IPS-NIHi7 (cell line): ENCODE results near the gene UFM1.
"Not testable (repeated sequence)": the region's sequence is repeated elsewhere in the genome, so short reads cannot be mapped to it uniquely, and the experiment has no call there.

Experiments used
- DNase-seq: peaks from one replicate; pipeline ENCODE4 v3.0.0; 2012; ENCODE audit warnings: mixed read lengths; ENCODE audit errors: extremely low spot score

UFM1 gene

DNA sequence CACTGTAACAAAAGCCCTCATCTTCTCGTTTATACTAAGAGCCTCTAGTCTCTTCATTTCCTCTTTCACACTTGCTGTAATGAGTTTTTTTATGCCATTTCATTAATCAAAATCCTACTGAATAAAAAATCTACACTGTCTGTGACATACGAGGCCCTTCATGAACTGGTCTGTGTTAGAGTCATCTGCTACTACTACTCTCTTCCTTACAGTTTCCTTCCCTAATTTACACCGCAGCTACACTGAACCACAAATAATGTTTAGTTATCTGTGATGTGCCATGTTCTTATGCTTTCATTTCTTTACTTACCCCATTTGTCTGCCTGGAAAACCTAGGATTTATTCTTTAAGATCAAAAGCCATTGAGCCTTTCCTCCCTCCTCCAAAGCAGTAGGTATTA is 16.0 kb downstream of the UFM1 start:
- DNase-seq, result no peak

GRCh38 chr13:38366954-38367645 is 17.4 kb downstream of the UFM1 start:
- no peak for DNase-seq

- DNase-seq, result no peak
Measured at GRCh38 chr13:38369058-38369457, 19.4 kb downstream of the UFM1 start.

DNA sequence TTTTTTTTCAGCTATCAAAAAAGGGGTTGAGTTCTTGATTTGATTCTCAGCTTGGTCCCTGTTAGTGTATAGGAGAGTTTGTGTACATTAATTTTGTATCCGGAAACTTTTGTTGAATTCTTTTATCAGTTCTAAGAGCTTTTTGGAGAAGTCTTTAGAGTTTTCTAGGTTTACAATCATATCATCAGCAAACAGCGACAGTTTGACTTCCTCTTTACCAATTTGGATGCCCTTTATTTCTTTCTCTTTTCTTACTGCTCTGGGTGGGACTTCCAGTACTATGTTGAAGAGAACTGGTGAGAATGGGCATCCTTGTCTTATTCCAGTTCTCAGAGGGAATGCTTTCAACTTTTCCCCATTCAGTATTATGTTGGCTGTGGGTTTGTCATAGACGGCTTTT is 20.4 kb downstream of the UFM1 start:
- not testable (repeated sequence) for DNase-seq

DNA sequence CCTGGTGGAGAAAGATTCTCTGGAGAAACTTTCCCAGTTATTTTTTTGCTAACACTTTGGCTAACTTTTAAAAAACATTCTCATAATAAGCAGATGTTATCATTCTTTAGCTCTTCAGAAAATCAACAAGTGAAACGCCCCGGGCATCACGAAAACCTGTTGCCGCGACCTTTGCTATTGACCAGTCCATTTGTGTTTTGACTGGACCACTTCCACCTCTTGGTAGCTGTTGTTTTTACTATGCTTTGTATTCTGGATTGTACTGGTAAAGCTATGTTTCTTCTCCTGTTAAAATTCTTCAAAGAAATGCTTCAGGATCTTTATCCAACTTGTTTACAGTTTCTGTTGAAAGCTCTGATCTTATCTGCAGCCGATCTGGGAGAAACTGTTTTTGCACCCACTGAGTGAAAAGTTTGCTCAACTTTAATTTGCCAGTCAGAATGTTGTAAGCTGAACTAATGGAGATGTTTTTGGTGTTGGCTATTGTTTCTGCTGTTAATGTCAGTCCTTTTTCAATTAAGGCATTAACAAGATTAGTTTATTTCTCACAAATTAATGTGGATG is 23.3 kb downstream of the UFM1 start:
- DNase-seq, result no peak

DNA sequence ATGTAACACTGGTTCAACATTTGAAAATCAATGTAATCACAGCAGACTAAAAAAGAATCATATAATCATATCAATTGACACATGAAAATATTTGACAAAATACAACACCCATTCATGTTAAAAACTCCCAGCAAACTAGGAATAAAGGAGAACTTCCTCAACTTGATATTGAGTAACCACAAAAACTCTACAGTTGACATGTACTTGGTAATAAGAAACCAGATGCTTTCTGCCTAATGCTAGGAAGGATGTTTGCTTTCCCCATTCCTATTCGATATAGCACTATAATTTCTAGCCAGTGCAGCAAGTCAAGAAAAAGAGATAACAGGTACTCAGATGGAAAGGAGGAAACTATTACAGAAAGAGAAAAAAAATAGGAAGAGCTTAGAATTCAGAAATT is 26.9 kb downstream of the UFM1 start:
- DNase-seq, result no peak

DNA sequence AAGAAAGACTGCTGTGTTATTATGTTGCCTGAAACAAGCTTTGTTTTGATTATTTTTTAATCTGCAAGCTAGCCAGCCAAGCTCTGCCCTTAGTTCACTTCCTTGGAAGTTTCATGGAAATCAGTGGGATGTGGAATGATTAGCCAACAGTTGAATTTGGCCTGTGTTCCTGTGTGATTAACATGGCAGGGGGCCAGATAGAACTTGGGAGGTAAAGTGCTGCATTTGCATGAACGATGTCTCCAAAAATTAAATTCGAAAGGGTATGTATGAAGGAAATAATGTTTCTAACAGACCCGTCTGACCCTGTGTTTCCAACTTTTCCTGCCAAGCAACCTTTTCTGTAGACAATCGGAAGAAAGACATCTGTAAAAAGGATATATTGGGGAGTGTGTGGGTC is 32.2 kb downstream of the UFM1 start:
- DNase-seq, result no peak

GRCh38 chr13:38382946-38383345 is 33.3 kb downstream of the UFM1 start:
- no peak for DNase-seq

- no peak for DNase-seq
Measured at GRCh38 chr13:38384171-38384570, 34.5 kb downstream of the UFM1 start.

- no peak for DNase-seq
Measured at GRCh38 chr13:38385153-38385891, 35.7 kb downstream of the UFM1 start.

DNA sequence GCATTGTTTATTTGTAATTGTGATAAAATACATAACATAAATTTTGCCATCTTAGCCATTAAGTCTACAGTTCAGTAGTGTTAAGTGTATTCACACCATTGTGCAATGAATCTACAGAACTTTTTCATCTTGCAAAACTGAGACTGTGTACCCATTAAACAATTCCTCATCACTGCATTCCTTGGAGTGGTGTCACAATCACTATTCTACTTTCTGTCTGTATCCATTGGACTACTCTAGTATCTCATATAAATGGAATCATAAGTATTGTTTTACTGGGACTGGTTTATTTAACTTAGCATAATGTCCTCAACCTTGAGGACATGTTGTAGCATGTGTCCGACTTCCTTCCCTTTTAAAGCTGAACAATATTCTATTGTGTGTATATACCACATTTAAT is 36.8 kb downstream of the UFM1 start:
- no peak for DNase-seq

DNA sequence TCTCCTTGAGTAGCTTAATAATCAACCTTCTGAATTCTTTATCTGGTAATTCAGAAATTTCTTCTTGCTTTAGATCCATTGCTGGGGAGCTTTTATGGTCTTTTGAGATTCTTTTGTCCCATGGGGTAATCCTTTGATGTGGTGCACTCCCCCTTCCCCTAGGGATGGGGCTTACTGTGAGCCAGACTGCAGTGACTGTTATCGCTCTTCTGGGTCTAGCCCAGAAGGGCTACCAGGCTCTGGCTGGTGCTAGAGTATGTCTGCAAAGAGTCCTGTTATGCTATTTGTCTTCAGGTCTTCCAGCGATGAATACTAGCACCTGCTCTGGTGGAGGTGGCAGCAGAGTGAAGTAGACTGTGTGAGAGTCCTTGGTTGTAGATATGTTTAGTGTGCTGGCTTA is 41.7 kb downstream of the UFM1 start:
- DNase-seq, result no peak

DNA sequence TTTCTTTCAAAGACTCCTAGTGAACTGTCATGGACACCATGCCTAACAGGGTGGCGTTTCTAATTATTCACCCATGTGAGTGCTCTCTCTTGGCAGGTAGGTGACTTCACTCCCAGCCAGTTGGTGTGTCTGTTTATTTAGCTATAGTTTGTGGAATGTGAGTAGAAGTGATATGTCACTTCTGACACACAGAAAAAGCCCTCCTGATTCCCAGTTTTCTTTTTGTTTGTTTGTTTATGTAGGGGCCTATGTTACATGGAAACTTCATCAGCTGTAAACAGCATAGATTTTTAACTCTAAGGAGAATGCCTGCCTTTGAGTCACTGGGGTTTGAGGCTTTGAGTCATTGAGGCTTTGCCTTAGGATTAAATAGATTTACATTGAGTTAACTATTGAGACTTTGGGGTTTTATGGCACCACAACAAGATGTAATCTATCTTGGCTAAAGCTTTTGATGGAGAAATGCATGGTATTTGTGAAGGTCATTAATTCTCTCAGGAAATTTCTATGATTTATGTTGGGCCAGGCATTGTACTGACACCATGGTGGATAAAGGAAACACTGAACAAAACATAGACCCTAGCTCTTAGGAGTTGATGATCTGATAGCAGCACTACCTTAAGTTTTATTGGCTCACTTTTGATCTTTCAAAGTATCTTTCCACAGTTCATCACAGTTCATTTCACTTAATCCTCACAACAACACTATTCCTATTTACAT is 45.3 kb downstream of the UFM1 start:
- DNase-seq, result no peak

- no peak for DNase-seq
Measured at GRCh38 chr13:38395497-38395788, 45.8 kb downstream of the UFM1 start.

GRCh38 chr13:38398711-38399493 is 49.3 kb downstream of the UFM1 start:
- no peak for DNase-seq

DNA sequence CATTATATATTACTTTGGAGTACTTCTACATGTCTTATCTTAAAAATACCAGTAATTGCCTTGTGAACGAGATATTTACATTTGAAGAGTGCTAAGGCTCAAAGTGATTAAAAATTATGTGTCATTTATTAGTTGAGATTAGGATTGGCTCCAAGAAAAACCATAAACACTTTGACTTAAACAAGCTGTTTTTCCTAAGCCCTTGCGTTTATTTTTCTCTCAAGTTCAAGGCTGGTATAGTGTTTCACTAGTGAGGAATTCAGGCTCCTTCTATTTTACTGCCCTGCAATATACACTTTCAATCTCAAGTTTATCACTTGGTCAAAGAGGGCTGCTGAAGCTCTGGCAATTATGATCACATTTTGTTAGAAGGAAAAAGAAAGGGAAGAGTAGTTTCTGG is 49.9 kb downstream of the UFM1 start:
- DNase-seq, result no peak

- DNase-seq, result no peak
Measured at GRCh38 chr13:38401276-38401675, 51.6 kb downstream of the UFM1 start.

- DNase-seq, result no peak
Measured at GRCh38 chr13:38405216-38405615, 55.6 kb downstream of the UFM1 start.

DNA sequence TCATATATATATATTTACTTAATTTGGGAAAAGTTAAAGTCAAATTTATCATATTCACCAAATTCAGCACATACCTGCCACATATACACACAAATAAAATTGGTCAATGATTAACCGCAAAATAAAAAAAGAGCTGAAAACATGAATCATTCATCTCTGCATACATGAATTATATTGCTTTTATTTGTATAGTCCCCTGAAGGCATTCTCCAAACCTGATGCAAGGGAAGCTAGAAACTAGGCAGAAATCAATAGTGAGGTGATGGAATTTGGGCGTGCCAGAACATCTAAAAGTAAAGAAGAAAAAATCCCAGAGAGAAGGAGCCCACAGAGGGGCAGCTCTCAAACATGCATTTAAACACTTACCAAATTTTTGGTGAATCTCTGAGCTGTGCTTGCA is 60.1 kb downstream of the UFM1 start:
- no peak for DNase-seq

DNA sequence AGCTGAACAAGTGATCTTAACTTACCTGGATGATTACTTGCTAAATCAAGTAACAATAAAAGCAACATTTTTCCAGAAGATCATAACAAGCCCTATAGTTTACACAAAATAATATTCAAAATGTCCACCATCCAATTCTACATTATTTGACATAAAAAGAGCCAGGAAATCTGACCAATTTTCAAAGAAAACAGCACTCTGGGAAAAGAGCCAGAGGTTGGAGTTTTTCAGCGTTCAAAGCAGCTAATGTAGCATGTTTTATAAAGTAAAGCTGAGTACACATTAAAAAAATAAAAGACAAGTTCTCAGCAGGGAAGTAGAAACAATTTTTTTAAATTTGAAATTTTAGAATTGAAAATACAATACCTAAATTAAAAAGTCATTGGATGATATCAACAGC is 62.6 kb downstream of the UFM1 start:
- DNase-seq, result no peak
